Measurements from ENCODE around the gene PRM2.
A peak's percentile ranks its signal among the peaks of the same experiment; 100 is the strongest.

The PRM2 gene

GRCh38 chr16:11285842-11286241 lies 9.6 kb upstream of the PRM2 start:
- DNase-seq = no peak
- Histone ChIP-seq H3K9me3 (ENCODE audit: control extremely low read depth in 1 of 5, control insufficient read depth in 4 of 5, insufficient read depth in 2 of 5, low read depth in 1 of 5, low read length in 4 of 5) (peaks cover 0 to 2% (median 0%) of the 10 kb centered on the region in 5 experiments), H3K27ac (ENCODE audit: insufficient read depth in 1 of 2, low read depth in 1 of 2, low read length in 2 of 2, poor library complexity in 1 of 2, severe bottlenecking in 2 of 2) (no peak overlapping the region), H3K4me3 (ENCODE audit: control insufficient read depth in 1 of 7, extremely low read depth in 1 of 7, insufficient read depth in 4 of 7, low read depth in 2 of 7, low read length in 6 of 7) (no peak overlapping the region), H3K4me1 (ENCODE audit: control extremely low read depth in 1 of 4, control insufficient read depth in 4 of 4, insufficient read depth in 4 of 4, low read length in 3 of 4) (no peaks in the 10 kb centered on the region), H3K27me3 (replicated peaks in 2 of 5; ENCODE audit: control insufficient read depth in 4 of 5, insufficient read depth in 5 of 5, low read length in 4 of 5) (peaks cover 0 to 4% (median 0%) of the 10 kb centered on the region in 5 experiments), H3K36me3 (ENCODE audit: control insufficient read depth in 4 of 4, insufficient read depth in 4 of 4, low read length in 3 of 4) (no peaks in the 10 kb centered on the region)
- ChIA-PET POLR2A (interaction anchor here (0.7 to 0.9 kb wide), 2 partner anchors 11 to 341 kb away, joined by 3 read pairs; no protein-coding TSS in a partner anchor), CTCF (interaction anchor here (2.7 to 3.9 kb wide), 2 partner anchors 12 kb away, joined by 13 to 19 read pairs; partner anchors contain the start of gene PRM3)
- WGBS (ENCODE audit: insufficient coverage) = 100% methylated on average over 1 of the region's 2 CpGs

GRCh38 chr16:11283820-11284248 lies 7.6 kb upstream of the PRM2 start:
- CTCF ChIA-PET = interaction anchor here (0.7 to 3.9 kb wide), 10 partner anchors 8 to 321 kb away, joined by 3 to 19 read pairs (median 4); partner anchors contain the start of genes PRM3 and TNP2
- 56% methylated on average over 2 of the region's 4 CpGs for WGBS (ENCODE audit: insufficient coverage)

GRCh38 chr16:11280616-11281522 lies 4.6 kb upstream of the PRM2 start, which contains the start of gene PRM1:
TSS of gene PRM1 (minus strand) at chr16:11281330. CDS start at chr16:11281238, 92 bp downstream.
- no peak within 1 kb of the TSS for H3K27ac ChIP-seq (ENCODE audit: insufficient read depth in 1 of 2, low read depth in 1 of 2, low read length in 2 of 2, poor library complexity in 1 of 2, severe bottlenecking in 2 of 2)
- H3K4me3 ChIP-seq (ENCODE audit: control insufficient read depth in 1 of 7, extremely low read depth in 1 of 7, insufficient read depth in 4 of 7, low read depth in 2 of 7, low read length in 6 of 7) = no peak within 1 kb of the TSS
- ChIA-PET CTCF (no interaction called here), POLR2A (no interaction called here)
- H3K9me3 ChIP-seq (ENCODE audit: control extremely low read depth in 1 of 5, control insufficient read depth in 4 of 5, insufficient read depth in 2 of 5, low read depth in 1 of 5, low read length in 4 of 5) = no peaks in the 10 kb centered on the region
- H3K36me3 ChIP-seq (ENCODE audit: control insufficient read depth in 4 of 4, insufficient read depth in 4 of 4, low read length in 3 of 4) = no peaks in the 10 kb centered on the region
- H3K27me3 ChIP-seq (replicated peaks in 2 of 5; ENCODE audit: control insufficient read depth in 4 of 5, insufficient read depth in 5 of 5, low read length in 4 of 5) = peaks cover 0 to 3% (median 0%) of the 10 kb centered on the region in 5 experiments
- peaks cover 5 to 12% (median 10%) of the 10 kb centered on the region in 4 experiments for H3K4me1 ChIP-seq (ENCODE audit: control extremely low read depth in 1 of 4, control insufficient read depth in 4 of 4, insufficient read depth in 4 of 4, low read length in 3 of 4)
- 95% methylated on average over 15 of the region's 25 CpGs for WGBS (ENCODE audit: insufficient coverage)
- no peak for DNase-seq

More at GRCh38 chr16:11283820-11284248, 7.6 kb upstream of the PRM2 start:
- no peaks in the 10 kb centered on the region for H3K36me3 ChIP-seq (ENCODE audit: control insufficient read depth in 4 of 4, insufficient read depth in 4 of 4, low read length in 3 of 4)
- POLR2A ChIA-PET = interaction anchor here (0.6 to 1.0 kb wide), 2 partner anchors 10 to 423 kb away, joined by 3 read pairs; no protein-coding TSS in a partner anchor
- H3K9me3 ChIP-seq (ENCODE audit: control extremely low read depth in 1 of 5, control insufficient read depth in 4 of 5, insufficient read depth in 2 of 5, low read depth in 1 of 5, low read length in 4 of 5) = no peaks in the 10 kb centered on the region
- H3K27ac ChIP-seq (ENCODE audit: insufficient read depth in 1 of 2, low read depth in 1 of 2, low read length in 2 of 2, poor library complexity in 1 of 2, severe bottlenecking in 2 of 2) = no peak overlapping the region
- DNase-seq = peak in 1 of 3 donors; percentile 22
- H3K4me3 ChIP-seq (ENCODE audit: control insufficient read depth in 1 of 7, extremely low read depth in 1 of 7, insufficient read depth in 4 of 7, low read depth in 2 of 7, low read length in 6 of 7) = no peak overlapping the region
- peaks cover 0 to 3% (median 0%) of the 10 kb centered on the region in 5 experiments for H3K27me3 ChIP-seq (replicated peaks in 2 of 5; ENCODE audit: control insufficient read depth in 4 of 5, insufficient read depth in 5 of 5, low read length in 4 of 5)
- peaks cover 5 to 10% (median 8%) of the 10 kb centered on the region in 4 experiments for H3K4me1 ChIP-seq (ENCODE audit: control extremely low read depth in 1 of 4, control insufficient read depth in 4 of 4, insufficient read depth in 4 of 4, low read length in 3 of 4)

- ChIA-PET CTCF (interaction anchor here (0.9 to 1.2 kb wide), 3 partner anchors 10 to 22 kb away, joined by 3 read pairs; partner anchors contain the start of gene TNP2), POLR2A (no interaction called here)
- Histone ChIP-seq H3K36me3 (ENCODE audit: control insufficient read depth in 4 of 4, insufficient read depth in 4 of 4, low read length in 3 of 4) (no peaks in the 10 kb centered on the region), H3K27me3 (replicated peaks in 2 of 5; ENCODE audit: control insufficient read depth in 4 of 5, insufficient read depth in 5 of 5, low read length in 4 of 5) (no peaks in the 10 kb centered on the region), H3K27ac (ENCODE audit: insufficient read depth in 1 of 2, low read depth in 1 of 2, low read length in 2 of 2, poor library complexity in 1 of 2, severe bottlenecking in 2 of 2) (no peak overlapping the region), H3K4me3 (ENCODE audit: control insufficient read depth in 1 of 7, extremely low read depth in 1 of 7, insufficient read depth in 4 of 7, low read depth in 2 of 7, low read length in 6 of 7) (no peak overlapping the region), H3K9me3 (ENCODE audit: control extremely low read depth in 1 of 5, control insufficient read depth in 4 of 5, insufficient read depth in 2 of 5, low read depth in 1 of 5, low read length in 4 of 5) (no peaks in the 10 kb centered on the region), H3K4me1 (ENCODE audit: control extremely low read depth in 1 of 4, control insufficient read depth in 4 of 4, insufficient read depth in 4 of 4, low read length in 3 of 4) (peaks cover 5 to 12% (median 10%) of the 10 kb centered on the region in 4 experiments)
- WGBS (ENCODE audit: insufficient coverage) = 77% methylated on average over 5 of the region's 7 CpGs
- DNase-seq = peak in 2 of 3 donors; percentile 55 to 60
Observed at GRCh38 chr16:11278681-11279628, 2.7 kb upstream of the PRM2 start.

- POLR2A ChIA-PET = no interaction called here
- Histone ChIP-seq H3K27ac (ENCODE audit: insufficient read depth in 1 of 2, low read depth in 1 of 2, low read length in 2 of 2, poor library complexity in 1 of 2, severe bottlenecking in 2 of 2) (no peak overlapping the region), H3K4me1 (ENCODE audit: control extremely low read depth in 1 of 4, control insufficient read depth in 4 of 4, insufficient read depth in 4 of 4, low read length in 3 of 4) (peaks cover 5 to 12% (median 10%) of the 10 kb centered on the region in 4 experiments), H3K36me3 (ENCODE audit: control insufficient read depth in 4 of 4, insufficient read depth in 4 of 4, low read length in 3 of 4) (no peaks in the 10 kb centered on the region), H3K9me3 (ENCODE audit: control extremely low read depth in 1 of 5, control insufficient read depth in 4 of 5, insufficient read depth in 2 of 5, low read depth in 1 of 5, low read length in 4 of 5) (no peaks in the 10 kb centered on the region), H3K4me3 (ENCODE audit: control insufficient read depth in 1 of 7, extremely low read depth in 1 of 7, insufficient read depth in 4 of 7, low read depth in 2 of 7, low read length in 6 of 7) (no peak overlapping the region), H3K27me3 (replicated peaks in 2 of 5; ENCODE audit: control insufficient read depth in 4 of 5, insufficient read depth in 5 of 5, low read length in 4 of 5) (no peaks in the 10 kb centered on the region)
- WGBS (ENCODE audit: insufficient coverage) = 97% methylated on average over 8 of the region's 12 CpGs
- CTCF ChIA-PET = interaction anchor here (0.5 to 1.6 kb wide), 3 partner anchors 19 to 130 kb away, joined by 4 to 5 read pairs (median 4); partner anchors contain the start of gene SOCS1
- DNase-seq = no peak
Observed at GRCh38 chr16:11277607-11278337, 1.5 kb upstream of the PRM2 start.

GRCh38 chr16:11276896-11277593 lies 765 bp upstream of the PRM2 start:
- POLR2A ChIA-PET = no interaction called here

More at GRCh38 chr16:11276896-11277593, 765 bp upstream of the PRM2 start:
- 100% methylated on average over 4 of the region's 11 CpGs for WGBS (ENCODE audit: insufficient coverage)
- DNase-seq = no peak
- Histone ChIP-seq H3K9me3 (ENCODE audit: control extremely low read depth in 1 of 5, control insufficient read depth in 4 of 5, insufficient read depth in 2 of 5, low read depth in 1 of 5, low read length in 4 of 5) (no peaks in the 10 kb centered on the region), H3K36me3 (ENCODE audit: control insufficient read depth in 4 of 4, insufficient read depth in 4 of 4, low read length in 3 of 4) (no peaks in the 10 kb centered on the region), H3K27me3 (replicated peaks in 2 of 5; ENCODE audit: control insufficient read depth in 4 of 5, insufficient read depth in 5 of 5, low read length in 4 of 5) (no peaks in the 10 kb centered on the region), H3K4me1 (ENCODE audit: control extremely low read depth in 1 of 4, control insufficient read depth in 4 of 4, insufficient read depth in 4 of 4, low read length in 3 of 4) (peaks cover 5 to 12% (median 10%) of the 10 kb centered on the region in 4 experiments), H3K27ac (ENCODE audit: insufficient read depth in 1 of 2, low read depth in 1 of 2, low read length in 2 of 2, poor library complexity in 1 of 2, severe bottlenecking in 2 of 2) (no peak overlapping the region), H3K4me3 (ENCODE audit: control insufficient read depth in 1 of 7, extremely low read depth in 1 of 7, insufficient read depth in 4 of 7, low read depth in 2 of 7, low read length in 6 of 7) (no peak overlapping the region)
- CTCF ChIA-PET = interaction anchor here (0.5 to 1.6 kb wide), 3 partner anchors 20 to 317 kb away, joined by 3 to 5 read pairs (median 4); partner anchors contain the start of gene SOCS1
